GM21390 (cell line): Measurements from ENCODE around the gene ST3GAL6.
"Not testable (repeated sequence)": the region's sequence is repeated elsewhere in the genome, so short reads cannot be mapped to it uniquely, and the experiment has no call there.

Experiments used
- ATAC-seq: cut with Tn5 transposase; IDR thresholded peaks from one replicate; pipeline ENCODE4 v1.9.1; 2021; ENCODE audit not compliant: unreplicated experiment

ST3GAL6 gene

DNA sequence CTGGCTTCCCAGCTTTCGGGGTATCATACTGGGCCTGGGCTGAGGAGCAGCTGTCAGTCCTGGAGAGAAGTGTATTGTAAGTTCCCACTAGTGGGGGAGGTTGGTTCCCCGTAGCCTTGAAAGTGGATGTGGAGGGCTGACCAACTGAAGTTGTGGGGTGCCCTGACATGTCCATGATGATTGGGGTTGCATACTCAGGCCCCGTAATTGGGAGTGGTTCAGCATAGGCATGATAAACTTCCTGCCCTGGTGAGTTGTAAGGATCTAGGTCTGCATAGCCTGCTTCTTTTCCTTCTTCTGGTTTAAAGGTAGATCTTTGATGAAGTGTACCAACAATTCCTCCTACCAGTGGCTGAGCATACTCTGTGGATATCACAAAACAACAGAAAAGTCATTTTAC is 36.3 kb downstream of the ST3GAL6 start:
- no peak for ATAC-seq

DNA sequence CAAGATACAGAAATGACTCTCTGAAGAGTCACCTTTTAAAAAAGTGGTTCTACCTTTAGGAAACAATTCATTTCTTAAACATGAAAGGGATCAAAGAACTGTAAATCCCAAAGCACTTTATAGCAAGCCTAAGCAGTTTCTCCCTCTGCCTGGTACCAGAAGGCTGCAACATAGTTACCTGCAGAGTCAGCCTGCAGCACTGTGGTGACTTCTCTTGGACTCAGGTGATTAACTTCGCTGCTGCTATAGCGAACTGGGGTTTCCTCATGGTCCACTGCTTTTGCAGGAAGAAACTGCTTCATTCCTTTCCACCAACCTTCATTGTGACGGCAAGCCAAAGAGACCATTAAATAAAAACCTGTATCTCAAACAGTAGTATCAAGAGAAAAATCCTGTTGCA is 37.3 kb downstream of the ST3GAL6 start:
- no peak for ATAC-seq

DNA sequence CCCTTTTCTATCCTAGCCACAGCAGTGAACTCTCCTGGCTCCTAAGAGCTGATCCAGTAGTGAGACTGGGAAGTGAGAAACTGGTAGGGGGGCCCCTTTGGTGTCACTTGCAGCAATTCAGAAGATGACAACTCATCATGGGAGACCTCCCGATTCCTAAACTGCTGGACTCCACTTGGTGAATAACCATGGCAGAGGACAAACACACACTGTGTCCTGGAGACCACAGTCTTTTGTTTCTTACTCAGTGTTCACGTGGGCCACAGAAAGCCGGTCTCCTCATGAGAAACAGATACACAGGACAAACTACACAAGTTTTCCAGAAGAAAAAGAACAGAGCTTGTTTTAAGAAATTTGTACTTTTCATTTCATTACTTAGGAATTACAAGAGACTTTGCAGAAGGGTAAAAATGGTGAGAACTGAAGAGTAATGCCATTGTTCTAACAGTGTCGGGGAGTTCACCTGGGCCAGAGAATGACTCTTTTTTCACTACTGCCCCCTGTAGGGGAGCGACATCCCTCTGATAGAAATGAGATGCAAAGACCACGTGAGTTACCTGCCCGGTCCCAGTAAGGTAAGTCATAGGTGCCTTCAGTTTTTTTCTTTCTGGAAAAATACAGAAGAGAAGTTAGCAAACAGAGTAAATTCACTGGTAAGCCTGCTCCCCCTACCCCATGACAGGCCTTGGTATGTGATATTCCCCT is 38.1 kb downstream of the ST3GAL6 start:
- no peak for ATAC-seq

DNA sequence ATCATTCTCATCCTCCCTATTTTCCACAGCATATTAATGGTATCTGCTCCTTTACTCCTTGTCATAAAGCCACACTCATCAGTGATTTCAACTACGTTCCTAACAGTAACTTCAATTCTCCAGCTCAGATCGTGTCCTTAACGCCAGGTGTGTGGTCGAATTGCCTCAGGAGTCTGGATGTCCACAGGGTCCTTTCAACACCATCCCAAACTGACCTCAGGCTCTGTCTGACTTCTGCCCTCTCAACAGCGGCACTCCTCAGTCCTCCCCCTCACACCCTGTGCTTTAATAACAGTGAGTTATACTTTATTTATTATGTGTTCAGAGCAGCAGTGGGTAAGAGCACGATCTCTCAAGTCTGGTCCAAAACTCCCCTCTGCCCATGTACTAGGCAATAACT is 42.4 kb downstream of the ST3GAL6 start:
- no peak for ATAC-seq

DNA sequence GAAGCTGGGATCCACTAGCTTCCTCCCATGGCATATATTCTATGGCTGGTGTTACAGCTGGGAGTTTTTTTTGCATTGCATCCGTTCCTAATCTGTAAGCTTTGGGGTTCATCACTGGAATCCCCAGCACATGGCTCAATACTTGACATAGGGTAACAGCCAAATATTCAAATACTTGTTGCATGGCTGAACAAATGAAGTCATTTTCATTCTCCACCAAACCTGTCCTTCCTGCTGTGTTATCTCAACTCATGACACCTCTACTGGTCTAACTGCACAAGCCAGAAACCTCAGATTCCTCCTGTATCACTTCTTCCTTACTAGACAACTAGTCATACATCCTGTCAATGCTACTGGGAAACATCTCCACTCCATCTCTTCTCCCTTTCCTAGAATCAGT is 43.4 kb downstream of the ST3GAL6 start:
- no peak for ATAC-seq

DNA sequence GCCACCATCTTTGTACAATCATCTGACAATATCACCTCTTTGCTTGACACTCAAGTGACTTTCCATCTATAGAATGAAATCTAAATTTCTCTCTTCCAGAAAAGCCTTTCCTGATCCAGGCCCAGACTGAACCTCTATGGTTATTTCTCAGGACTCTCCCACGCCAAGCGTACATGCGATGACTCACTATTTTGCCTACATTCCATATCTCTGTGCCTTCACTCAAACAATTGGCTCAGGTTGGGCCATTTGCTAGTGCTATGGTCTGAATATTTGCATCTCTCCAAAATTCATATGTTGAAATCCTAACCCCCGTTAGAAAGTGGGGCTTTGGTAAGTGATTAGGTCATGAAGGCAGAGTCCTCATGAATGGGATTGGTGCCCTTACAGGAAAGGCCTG is 43.9 kb downstream of the ST3GAL6 start:
- no peak for ATAC-seq

DNA sequence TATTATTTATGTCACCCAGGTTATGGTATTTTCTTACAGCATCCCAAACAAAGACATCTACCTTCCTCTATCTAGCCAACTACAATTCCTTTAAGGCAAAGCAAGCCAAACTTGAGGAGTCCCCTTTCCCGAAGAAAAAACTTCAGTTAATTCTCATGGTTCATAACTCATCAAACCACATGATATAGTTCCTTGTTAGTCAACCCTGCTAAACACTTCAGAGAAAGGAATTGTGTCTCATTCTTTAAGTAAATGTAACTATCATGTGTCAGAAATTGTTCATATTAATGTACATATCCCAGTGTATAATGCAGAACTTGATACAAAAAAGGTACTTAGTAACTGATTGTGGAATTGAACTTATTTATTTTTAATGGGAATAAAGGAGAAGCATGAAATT is 44.4 kb downstream of the ST3GAL6 start:
- ATAC-seq: no peak

DNA sequence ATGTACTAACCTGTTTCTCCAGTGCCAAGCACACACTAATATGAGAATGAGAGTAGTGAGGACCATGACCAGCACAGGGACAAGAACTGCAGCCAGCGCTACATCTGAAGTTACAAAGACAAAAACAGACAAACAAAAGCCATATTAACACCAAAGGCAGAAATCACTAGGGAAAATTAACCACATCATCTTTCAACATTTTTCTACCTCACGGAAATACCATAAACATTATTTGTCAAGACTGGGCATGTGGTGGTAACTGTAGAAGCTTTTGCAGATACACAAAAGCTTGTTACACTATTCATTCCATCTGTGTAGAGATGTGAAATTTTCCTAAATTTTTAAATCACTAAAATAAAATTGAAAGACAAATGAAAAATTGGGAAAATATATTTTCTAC is 44.9 kb downstream of the ST3GAL6 start:
- no peak for ATAC-seq

DNA sequence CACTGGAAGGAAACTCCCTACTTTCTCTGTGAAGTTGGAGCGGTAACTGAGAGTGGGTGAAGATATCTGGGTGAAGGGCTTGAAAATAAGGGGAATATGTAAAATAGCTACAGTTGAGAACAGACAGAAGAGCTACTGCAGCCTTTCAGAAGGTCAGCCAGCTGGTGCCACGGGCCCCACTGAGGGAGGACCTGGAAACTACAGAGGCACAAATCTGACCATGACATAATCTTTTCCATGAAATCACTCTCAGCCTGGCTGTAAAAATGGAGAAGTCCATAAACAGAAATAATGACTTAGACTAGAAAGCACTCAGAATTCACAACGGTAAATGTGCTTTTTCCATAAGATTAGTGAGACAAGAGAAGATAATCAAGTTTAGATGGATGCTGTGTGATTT is 46.4 kb downstream of the ST3GAL6 start:
- ATAC-seq: no peak

DNA sequence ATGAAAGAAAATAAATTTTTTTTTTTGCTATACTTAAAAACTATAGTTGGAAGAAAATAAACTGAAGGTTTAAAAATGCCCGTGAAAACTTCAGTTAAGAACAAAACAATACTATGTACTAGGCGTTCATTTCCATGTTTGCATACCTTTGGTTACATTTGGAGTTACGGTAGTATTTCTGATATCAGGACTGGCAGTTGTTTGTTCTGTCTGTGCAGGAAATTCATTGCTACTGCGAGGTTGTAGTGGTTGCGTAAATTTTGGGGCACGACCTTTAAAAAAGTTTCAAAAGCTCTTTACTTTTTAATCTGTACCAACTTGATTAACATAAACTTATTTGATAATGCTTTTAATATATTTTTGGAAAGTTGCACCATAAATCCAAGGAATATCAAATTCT is 47.9 kb downstream of the ST3GAL6 start:
- no peak for ATAC-seq

DNA sequence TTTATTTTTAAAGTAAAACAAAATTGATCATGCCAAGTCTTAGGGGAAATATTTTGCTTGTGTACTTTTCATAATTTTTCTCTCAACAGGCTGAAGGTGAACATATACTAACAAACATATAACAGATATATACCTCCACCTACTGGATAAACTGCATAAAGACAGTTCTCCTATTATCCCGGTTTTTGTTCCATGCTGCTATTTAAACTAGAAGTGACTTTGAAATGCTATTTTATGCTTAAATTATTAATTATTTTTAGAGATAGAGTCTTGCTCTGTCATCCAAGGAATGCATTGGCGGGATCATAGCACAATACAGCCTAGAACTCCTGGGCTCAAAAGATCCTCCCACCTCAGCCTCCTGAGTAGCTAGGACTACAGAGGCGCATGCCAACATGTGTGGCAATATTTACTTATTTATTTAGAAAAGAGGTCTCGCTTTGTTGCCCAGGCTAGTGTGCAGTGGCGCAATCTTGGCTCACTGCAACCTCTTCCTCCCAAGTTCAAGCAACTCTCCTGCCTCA is 49.8 kb downstream of the ST3GAL6 start:
- ATAC-seq: no peak

DNA sequence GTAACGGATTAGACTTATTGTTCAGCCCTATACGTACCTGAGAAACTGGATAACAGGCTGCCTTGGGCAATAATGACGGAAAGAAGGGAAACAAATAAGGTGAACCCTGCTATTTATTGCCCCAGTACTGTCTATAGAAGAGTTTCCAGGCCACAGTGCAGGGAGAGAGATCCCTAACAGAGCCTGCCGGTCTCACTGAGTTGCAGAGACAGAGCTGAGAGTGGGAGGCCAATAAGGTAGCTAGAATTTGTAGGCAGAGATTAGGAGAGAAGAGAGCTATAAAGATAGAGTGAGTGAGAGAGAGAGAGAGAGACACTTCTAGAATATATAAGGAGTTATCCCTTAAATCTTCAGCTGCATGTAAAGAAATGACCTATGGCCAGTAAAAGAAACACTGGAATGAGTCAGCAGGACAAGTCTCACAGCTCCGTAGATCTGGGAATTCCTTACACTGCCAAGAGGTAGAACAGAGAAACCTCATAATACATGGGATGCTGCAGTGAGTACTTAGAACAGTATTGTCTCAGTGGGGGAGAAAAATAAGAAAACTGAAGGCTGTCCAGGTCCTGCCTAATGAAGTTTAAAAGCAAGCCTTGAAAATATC is 51.8 kb downstream of the ST3GAL6 start:
- ATAC-seq: no peak

DNA sequence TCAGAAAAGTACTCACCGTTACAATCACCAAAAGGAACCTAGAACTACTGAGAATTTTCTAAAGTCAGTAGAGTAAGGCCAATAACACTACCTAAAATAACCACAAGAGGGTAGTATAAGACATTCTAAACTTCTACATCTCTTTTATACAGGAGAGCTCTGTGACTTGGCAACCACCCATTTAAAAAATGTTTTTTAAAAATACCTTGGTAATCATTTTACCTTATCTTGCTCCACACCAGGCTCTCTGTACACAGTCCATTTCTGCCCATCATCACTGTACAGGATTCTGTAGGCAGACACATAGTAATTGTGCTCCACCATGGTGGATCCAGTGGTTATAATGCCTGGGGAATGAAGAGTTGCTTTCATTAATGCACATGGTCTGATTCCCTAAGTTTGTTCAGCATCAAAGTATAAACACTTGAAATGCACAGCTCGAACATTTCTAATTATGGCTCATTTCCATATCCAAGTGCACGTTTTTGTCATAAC is 54.5 kb downstream of the ST3GAL6 start:
- ATAC-seq: peak; percentile 91

DNA sequence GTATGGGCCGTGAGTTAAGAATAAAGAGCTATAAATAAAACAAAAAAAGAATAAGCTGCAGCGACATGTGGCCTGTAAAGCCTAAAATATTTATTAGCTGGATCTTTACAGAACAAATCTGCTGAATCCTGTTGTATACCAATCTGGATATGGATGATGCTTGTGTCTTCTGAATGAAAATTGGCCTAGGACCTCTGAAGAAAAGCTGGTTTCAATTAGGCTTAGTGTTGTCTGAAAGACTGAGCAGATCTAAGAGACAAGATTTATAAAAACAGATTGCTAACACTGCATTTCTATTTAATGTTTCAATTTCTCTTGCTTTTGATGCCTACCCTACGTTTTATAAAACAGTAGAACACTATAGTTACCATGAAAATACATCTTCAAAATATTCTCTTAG is 57.9 kb downstream of the ST3GAL6 start:
- no peak for ATAC-seq

DNA sequence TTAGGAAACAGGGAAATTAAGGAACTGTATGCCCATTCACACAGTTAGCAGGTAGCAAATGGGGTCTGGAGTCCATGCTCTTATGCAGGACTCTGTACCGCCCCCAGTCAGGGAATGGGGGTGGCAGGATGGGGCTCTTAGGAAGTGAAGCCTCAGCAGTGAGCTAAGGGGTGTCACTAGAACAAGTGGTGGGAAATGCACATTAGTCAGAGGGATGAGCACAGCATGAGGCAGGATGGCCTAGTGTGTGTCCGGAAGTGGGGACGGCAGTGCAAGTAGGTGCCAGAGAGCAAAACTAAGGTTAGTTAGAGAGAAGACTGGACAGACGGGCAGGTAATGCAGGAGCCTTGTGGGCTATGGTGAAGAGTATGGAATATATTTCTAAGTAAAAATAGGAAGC is 60.7 kb downstream of the ST3GAL6 start:
- ATAC-seq: no peak

DNA sequence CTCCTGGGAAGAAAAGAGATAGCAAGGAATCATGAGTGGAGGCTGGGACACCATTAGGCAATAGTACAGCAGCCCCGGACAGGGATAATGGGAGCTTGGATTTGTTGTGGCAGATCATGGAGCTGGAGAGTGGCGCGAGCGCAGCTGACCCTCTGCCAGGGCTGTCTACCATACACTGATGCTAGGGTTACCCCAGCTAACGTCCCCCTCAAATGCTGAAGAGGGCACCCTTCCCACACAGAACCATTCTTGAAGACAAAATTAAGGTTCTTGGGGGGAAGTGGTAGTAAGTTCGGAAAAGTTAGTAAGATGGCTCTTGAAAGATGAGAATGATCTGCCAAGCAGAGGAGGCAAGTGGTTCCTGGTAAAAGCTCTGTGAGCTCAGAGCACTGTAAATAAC is 61.1 kb downstream of the ST3GAL6 start:
- ATAC-seq: no peak

DNA sequence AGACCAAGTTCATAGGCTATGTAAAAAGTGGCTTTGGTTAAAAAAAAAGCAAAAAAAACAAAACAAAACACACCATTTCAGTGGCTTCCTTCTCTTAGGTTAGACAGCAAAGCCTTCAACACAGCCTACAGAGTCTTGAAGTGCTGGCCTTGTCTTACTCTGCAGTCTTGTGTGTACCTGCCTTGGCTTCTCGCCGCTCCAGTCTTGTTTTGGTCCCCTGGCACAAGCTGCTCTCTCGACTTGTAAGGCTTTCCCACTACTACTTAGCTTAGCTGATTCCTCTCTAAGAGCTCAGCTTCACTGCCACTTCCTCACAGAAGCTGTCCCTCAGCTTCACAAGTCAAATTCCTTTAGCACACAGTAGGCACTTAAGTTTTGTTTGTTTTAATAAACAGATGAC is 63.0 kb downstream of the ST3GAL6 start:
- no peak for ATAC-seq

DNA sequence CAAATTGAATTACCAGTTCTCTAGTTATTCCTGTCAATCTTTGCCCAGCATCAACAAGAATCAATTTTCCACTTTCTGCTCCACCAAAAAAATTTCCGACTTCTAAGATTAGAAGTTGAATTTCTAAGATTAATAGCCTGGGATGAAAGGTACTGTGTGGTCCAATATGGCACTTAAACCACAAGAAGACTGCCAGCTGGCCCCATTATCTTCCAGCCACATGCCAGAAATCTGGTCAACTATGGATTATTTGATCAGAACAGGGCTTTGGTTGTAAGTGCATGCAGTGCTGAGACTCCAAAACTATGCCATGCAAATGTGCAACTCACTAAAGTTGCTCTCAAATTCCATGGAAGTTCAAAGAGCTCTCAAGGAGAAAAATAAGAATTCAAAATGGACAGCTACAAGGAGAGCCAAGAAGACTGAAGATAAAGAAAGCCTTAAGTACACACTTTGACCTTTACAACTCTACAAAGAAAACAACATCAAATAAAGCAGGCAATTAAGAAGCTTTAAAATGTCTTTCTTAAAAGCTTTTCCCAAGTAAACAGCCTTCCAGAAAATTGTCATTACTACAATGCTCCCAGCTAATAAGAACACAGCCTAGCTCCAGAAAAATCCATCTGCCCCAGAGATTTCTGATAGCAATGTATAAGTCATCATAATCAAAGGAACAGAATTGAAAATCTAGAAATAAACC is 64.2 kb downstream of the ST3GAL6 start:
- no peak for ATAC-seq

DNA sequence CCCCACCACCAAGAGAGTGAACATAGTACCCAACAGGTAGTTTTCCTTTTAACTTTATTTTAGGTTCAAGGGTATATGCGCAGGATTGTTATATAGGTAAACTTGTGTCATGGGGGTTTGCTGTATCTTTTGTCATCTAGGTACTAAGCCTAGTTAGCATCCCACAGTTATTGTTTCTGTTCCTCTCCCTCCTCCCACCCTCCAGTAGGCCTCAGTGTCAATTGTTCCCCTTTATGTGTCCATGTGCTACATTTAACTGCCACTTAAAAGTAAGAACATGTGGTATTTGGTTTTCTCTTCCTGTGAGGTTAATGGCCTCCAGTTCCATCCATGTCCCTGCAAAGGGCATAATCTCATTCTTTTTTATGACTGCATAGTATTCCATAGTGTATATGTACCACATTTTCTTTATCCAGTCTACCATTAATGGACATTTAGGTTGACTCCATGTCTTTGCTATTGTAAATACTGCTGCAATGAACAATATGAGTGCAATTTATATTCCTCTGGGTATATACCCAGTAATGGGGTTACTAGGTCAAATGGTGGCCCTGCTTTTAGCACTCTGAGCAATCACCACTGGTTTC is 66.2 kb downstream of the ST3GAL6 start:
- ATAC-seq: no peak

DNA sequence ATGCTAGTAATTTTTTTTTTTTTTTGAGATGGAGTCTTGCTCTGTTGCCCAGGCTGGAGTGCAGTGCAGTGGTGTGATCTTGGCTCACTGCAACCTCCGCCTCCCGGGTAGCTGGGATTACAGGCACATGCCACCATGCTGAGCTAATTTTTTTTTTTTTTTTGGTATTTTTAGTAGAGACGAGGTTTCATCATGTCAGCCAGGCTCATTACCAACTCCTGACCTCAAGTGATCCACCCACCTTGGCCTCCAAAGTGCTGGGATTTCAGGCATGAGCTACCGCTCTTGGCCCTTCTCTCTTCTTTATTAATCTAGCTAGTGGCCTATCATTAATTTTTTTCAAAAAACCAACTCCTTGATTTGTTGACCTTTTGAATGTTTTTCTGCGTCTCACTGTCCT is 67.9 kb downstream of the ST3GAL6 start:
- not testable (repeated sequence) for ATAC-seq

DNA sequence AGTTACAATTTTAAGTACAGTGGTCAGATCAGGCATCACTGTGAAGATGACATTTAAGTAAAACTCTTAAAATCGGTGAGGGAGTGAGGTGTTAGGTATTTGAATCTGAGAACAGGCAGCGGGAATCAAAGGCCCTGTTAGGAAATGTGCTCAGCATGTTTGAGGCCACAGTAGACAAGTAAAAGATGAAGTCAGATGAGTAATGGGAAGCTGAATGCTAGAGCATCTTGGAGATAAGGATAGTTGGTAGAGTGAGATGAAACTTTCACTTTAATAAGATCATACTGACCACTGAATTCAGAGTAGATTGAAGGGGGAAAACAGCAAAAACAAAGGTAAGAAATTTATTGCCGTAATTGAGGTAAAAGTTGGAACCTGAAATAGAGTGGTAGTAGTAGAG is 76.7 kb downstream of the ST3GAL6 start:
- ATAC-seq: no peak
